ACC112 (cell line): ENCODE measurements around the gene CPHXL.
A peak's percentile ranks its signal among the peaks of the same experiment; 100 is the strongest.

ENCODE experiments used
- H2AFZ ChIP-seq: fragments of 200-600 bp; sonication (generic); one replicate; pipeline ENCODE4 v1.6.0; 2017; ENCODE audit warnings: antibody characterized with exemption, low read length; ENCODE audit not compliant: unreplicated experiment
- H3K27ac ChIP-seq: fragments of 200-600 bp; sonication (generic); 2 replicates; pipeline ENCODE4 v1.5.1; 2014; ENCODE audit warnings: low read depth, mild to moderate bottlenecking, antibody characterized with exemption, low read length, moderate library complexity
- H3K27me3 ChIP-seq: fragments of 200-600 bp; sonication (generic); 2 replicates; pipeline ENCODE4 v1.6.1; 2014; ENCODE audit warnings: mild to moderate bottlenecking, antibody characterized with exemption, low read length, moderate library complexity, mixed read lengths; ENCODE audit not compliant: insufficient read depth
- H3K36me3 ChIP-seq: fragments of 200-600 bp; sonication (generic); 2 replicates; pipeline ENCODE4 v1.6.1; 2016; ENCODE audit warnings: mild to moderate bottlenecking, antibody characterized with exemption, low read length, moderate library complexity, mixed read lengths; ENCODE audit not compliant: insufficient read depth
- H3K4me1 ChIP-seq: fragments of 200-600 bp; sonication (generic); one replicate; pipeline ENCODE4 v1.6.1; 2016; ENCODE audit warnings: low read length, mixed read lengths; ENCODE audit not compliant: insufficient read depth, unreplicated experiment, control insufficient read depth
- H3K4me3 ChIP-seq: fragments of 200-600 bp; sonication (generic); 2 replicates; pipeline ENCODE4 v1.5.1; 2014; ENCODE audit warnings: mild to moderate bottlenecking, low read depth, low read length
- H3K79me2 ChIP-seq: fragments of 200-600 bp; sonication (generic); one replicate; pipeline ENCODE4 v1.6.0; 2016; ENCODE audit warnings: low read length; ENCODE audit not compliant: control insufficient read depth, unreplicated experiment, insufficient read depth

Gene CPHXL

DNA sequence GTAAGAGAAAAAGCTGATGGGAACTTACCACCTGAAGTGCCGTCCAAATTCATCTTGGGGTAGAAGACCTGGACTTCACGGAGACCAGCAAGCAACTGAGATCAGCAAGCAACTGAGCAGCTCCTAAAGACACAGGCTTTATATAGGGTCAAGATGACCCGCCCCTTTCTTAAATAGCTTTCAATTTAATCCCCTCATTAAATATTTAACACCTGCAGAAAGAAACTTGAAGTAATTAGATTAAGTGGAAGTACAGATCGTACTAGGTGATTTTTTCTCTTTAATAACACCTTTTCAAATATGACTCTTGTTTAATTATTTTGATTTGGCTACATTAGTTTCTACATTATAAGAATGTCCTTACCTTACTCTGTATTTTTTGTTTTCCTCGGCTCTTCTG is at the start of gene CPHXL:
Gene CPHXL, minus strand, starts transcription at position 101 of the 400 bp plus-strand sequence. Its CDS starts 48 bp downstream, at position 53.
- H3K27ac ChIP-seq, result no peak within 1 kb of the TSS
- H2AFZ ChIP-seq, result no peak within 1 kb of the TSS
- no peaks in the 10 kb centered on the region for H3K79me2 ChIP-seq
- H3K36me3 ChIP-seq, result no peaks in the 10 kb centered on the region
- no peak within 1 kb of the TSS for H3K4me3 ChIP-seq
- no peaks in the 10 kb centered on the region for H3K4me1 ChIP-seq
- no peaks in the 10 kb centered on the region for H3K27me3 ChIP-seq

DNA sequence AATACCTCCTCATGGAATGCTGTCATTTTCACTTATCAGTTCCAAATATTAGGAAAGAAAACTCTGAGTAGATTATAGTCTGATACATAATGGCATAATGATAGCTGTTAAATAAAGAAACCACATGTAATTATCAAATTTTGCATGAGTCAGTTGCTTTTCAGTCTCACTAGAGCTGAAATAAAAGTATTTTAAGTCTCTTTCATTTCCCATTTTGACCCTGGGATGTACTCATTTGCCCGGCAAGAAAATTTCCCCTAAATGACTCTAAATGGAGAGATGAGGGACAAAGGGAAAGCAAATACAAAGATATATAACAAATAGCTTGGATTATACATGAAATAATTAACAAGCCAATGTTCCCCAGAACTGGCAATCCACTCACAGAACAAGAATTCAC is 47.9 kb upstream of the CPHXL start:
- H2AFZ ChIP-seq, result no peak overlapping the region
- H3K27ac ChIP-seq, result no peak overlapping the region
- H3K27me3 ChIP-seq, result peaks cover 55% of the 10 kb centered on the region
- H3K4me3 ChIP-seq, result no peak overlapping the region
- no peaks in the 10 kb centered on the region for H3K36me3 ChIP-seq
- H3K4me1 ChIP-seq, result no peaks in the 10 kb centered on the region
- H3K79me2 ChIP-seq, result no peaks in the 10 kb centered on the region

DNA sequence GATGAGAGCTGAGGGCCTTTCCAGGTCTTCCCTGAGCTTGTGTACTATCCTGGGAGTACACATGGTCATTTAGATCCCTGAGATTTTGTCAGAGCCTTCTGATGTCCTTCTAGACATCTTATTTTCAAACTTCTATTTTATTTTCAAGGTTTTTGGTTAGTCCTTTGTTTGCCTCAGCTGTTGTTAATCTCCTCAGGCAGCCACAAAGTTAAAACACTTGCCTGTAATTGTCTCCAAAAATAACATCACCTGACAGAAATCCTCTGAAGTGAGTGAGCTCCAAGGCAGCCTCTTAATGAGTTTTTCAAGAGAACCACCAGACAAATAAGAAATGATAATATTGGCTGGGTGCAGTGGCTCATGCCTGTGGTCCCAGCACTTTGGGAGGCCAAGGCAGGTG is 43.8 kb upstream of the CPHXL start:
- H3K4me3 ChIP-seq, result no peak overlapping the region
- H3K4me1 ChIP-seq, result no peaks in the 10 kb centered on the region
- no peak overlapping the region for H3K27ac ChIP-seq
- peaks cover 38% of the 10 kb centered on the region for H3K27me3 ChIP-seq
- no peaks in the 10 kb centered on the region for H3K36me3 ChIP-seq
- no peaks in the 10 kb centered on the region for H3K79me2 ChIP-seq
- H2AFZ ChIP-seq, result no peak overlapping the region

DNA sequence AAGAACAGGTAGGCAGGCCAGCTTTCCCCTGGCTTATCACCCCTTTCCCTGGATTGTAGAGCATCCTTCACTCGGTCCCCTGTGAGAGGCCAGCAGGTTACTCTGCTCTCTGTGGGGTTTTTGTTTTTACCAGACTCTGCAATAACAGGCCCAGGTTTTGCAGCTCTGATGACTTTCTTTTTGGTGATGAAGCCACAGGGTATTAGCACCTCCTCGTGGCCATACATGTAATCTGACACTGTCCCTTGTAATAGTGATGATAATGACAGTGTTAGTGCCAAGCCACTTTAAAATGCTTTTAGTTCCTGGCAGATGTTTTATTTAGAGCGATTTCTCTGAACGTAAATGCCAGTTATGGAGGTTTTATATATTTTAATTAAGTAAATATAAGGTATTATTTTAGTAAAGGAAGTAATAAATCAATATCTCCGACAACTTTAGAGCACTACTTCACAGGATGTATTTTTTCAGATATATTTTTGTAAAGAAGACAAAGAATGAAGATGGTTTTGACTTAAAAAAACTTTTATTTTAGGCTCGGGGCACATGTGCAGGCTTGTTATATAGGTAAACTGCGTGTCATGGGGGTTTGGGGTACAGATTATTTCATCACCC is 38.0 kb upstream of the CPHXL start:
- H3K4me3 ChIP-seq, result no peak overlapping the region
- H3K4me1 ChIP-seq, result no peaks in the 10 kb centered on the region
- peak overlapping the region; percentile 72 for H2AFZ ChIP-seq
- peaks cover 5% of the 10 kb centered on the region; the same call in 1 of the 2 replicates for H3K27me3 ChIP-seq
- H3K79me2 ChIP-seq, result no peaks in the 10 kb centered on the region
- H3K36me3 ChIP-seq, result no peaks in the 10 kb centered on the region
- no peak overlapping the region for H3K27ac ChIP-seq

GRCh38 chr16:75763204-75763603 is 36.9 kb upstream of the CPHXL start:
- no peak overlapping the region for H2AFZ ChIP-seq
- peaks cover 5% of the 10 kb centered on the region; the same call in 1 of the 2 replicates for H3K27me3 ChIP-seq
- no peaks in the 10 kb centered on the region for H3K79me2 ChIP-seq
- H3K27ac ChIP-seq, result no peak overlapping the region
- no peaks in the 10 kb centered on the region for H3K36me3 ChIP-seq
- no peak overlapping the region for H3K4me3 ChIP-seq
- H3K4me1 ChIP-seq, result no peaks in the 10 kb centered on the region

- Histone ChIP-seq H3K27me3 (peaks cover 5% of the 10 kb centered on the region; the same call in 1 of the 2 replicates), H3K27ac (no peak overlapping the region), H3K36me3 (no peaks in the 10 kb centered on the region), H2AFZ (no peak overlapping the region), H3K4me1 (no peaks in the 10 kb centered on the region), H3K4me3 (no peak overlapping the region), H3K79me2 (no peaks in the 10 kb centered on the region)
Measured at GRCh38 chr16:75762746-75763145, 36.5 kb upstream of the CPHXL start.

DNA sequence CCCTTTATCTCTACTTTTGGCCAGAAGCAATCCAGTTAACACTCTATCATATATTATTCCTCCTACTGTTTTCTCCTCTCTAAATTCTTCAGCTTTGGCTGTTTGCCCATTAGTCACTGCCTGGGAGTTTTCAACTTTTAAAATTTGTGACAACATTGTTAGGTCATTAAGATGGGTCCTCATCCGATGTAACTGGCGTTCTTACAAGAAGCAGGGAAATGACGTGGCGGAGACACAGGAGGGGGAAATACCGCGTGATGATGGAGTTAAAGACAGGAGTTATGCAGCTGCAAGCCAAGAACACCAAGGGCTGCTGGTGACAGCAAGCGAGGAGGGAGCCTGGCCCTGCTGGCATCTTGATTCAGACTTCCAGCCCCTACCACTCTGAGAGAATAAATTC is 34.8 kb upstream of the CPHXL start:
- Histone ChIP-seq H2AFZ (no peak overlapping the region), H3K27ac (no peak overlapping the region), H3K4me1 (no peaks in the 10 kb centered on the region), H3K79me2 (no peaks in the 10 kb centered on the region), H3K36me3 (no peaks in the 10 kb centered on the region), H3K27me3 (no peaks in the 10 kb centered on the region), H3K4me3 (no peak overlapping the region)

- H3K36me3 ChIP-seq, result no peaks in the 10 kb centered on the region
- no peaks in the 10 kb centered on the region for H3K27me3 ChIP-seq
- H3K79me2 ChIP-seq, result no peaks in the 10 kb centered on the region
- H3K27ac ChIP-seq, result no peak overlapping the region
- no peaks in the 10 kb centered on the region for H3K4me1 ChIP-seq
- H2AFZ ChIP-seq, result no peak overlapping the region
- no peak overlapping the region for H3K4me3 ChIP-seq
Measured at GRCh38 chr16:75760018-75760519, 33.8 kb upstream of the CPHXL start.

DNA sequence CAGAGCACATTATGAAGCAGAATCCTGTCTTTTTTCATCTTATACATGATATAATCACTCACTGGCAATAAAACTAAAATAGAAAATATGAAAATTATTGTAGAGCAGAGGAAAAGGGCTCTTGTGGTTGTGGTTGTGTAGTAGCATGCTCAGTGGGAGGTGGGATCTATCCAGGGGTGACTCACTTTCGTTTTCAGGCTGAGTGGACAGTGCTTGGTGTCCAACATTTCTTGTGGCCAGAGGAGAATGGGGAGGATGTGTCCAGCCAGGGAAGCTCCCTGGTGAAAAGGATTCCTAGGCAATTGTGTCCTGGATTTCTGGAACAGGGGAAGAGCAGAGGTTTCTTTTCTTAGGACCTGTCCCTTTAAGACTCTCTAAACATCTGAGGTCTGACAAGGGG is 31.9 kb upstream of the CPHXL start:
- peaks cover 7% of the 10 kb centered on the region; the same call in 1 of the 2 replicates for H3K27me3 ChIP-seq
- no peaks in the 10 kb centered on the region for H3K4me1 ChIP-seq
- no peak overlapping the region for H2AFZ ChIP-seq
- H3K79me2 ChIP-seq, result no peaks in the 10 kb centered on the region
- no peak overlapping the region for H3K4me3 ChIP-seq
- H3K27ac ChIP-seq, result no peak overlapping the region
- H3K36me3 ChIP-seq, result no peaks in the 10 kb centered on the region

GRCh38 chr16:75754141-75754540 is 27.9 kb upstream of the CPHXL start:
- H2AFZ ChIP-seq, result no peak overlapping the region
- H3K4me3 ChIP-seq, result no peak overlapping the region
- peaks cover 32% of the 10 kb centered on the region; the same call in 1 of the 2 replicates for H3K27me3 ChIP-seq
- H3K36me3 ChIP-seq, result no peaks in the 10 kb centered on the region
- H3K79me2 ChIP-seq, result no peaks in the 10 kb centered on the region
- H3K4me1 ChIP-seq, result no peaks in the 10 kb centered on the region
- H3K27ac ChIP-seq, result no peak overlapping the region

GRCh38 chr16:75750528-75750927 is 24.2 kb upstream of the CPHXL start:
- Histone ChIP-seq H3K36me3 (no peaks in the 10 kb centered on the region), H3K79me2 (no peaks in the 10 kb centered on the region), H3K4me1 (no peaks in the 10 kb centered on the region), H3K4me3 (no peak overlapping the region), H2AFZ (no peak overlapping the region), H3K27ac (no peak overlapping the region), H3K27me3 (peaks cover 51% of the 10 kb centered on the region)
